D341Med (cell line): ENCODE data around the gene PODXL.
"Not testable (repeated sequence)": the region's sequence is repeated elsewhere in the genome, so short reads cannot be mapped to it uniquely, and the experiment has no call there.

ENCODE experiments used
- DNase-seq: peaks from one replicate; pipeline ENCODE4 v3.0.0; 2012; ENCODE audit warnings: low spot score

Gene PODXL

GRCh38 chr7:131489881-131490280 lies 66.5 kb downstream of the PODXL start:
- DNase-seq: no peak

GRCh38 chr7:131489196-131489595 lies 67.2 kb downstream of the PODXL start:
- DNase-seq: no peak

- DNase-seq: no peak
These were observed 68.1 kb downstream of the PODXL start for GRCh38 chr7:131488361-131488760.

GRCh38 chr7:131487217-131487616 lies 69.2 kb downstream of the PODXL start:
- no peak for DNase-seq

- DNase-seq: no peak
These were observed 70.1 kb downstream of the PODXL start for GRCh38 chr7:131486346-131486745.

- no peak for DNase-seq
These were observed 72.8 kb downstream of the PODXL start for GRCh38 chr7:131483586-131483985.

- DNase-seq: no peak
These were observed 73.6 kb downstream of the PODXL start for GRCh38 chr7:131482800-131483199.

- DNase-seq: no peak
These were observed 75.8 kb downstream of the PODXL start for GRCh38 chr7:131480384-131481315.

GRCh38 chr7:131476740-131477139 lies 79.7 kb downstream of the PODXL start:
- DNase-seq: no peak

- DNase-seq: no peak
These were observed 85.0 kb downstream of the PODXL start for GRCh38 chr7:131471250-131472004.

- DNase-seq: no peak
These were observed 88.6 kb downstream of the PODXL start for GRCh38 chr7:131467788-131468187.

GRCh38 chr7:131466735-131467365 lies 89.6 kb downstream of the PODXL start:
- peak; percentile 29 for DNase-seq

GRCh38 chr7:131462715-131463114 lies 93.7 kb downstream of the PODXL start:
- DNase-seq: not testable (repeated sequence)

GRCh38 chr7:131462059-131462458 lies 94.4 kb downstream of the PODXL start:
- DNase-seq: no peak

GRCh38 chr7:131459256-131459655 lies 97.2 kb downstream of the PODXL start:
- DNase-seq: no peak

GRCh38 chr7:131456338-131456737 lies 100.1 kb downstream of the PODXL start:
- DNase-seq: no peak

- no peak for DNase-seq
These were observed 100.9 kb downstream of the PODXL start for GRCh38 chr7:131455546-131455945.

- no peak for DNase-seq
These were observed 101.4 kb downstream of the PODXL start for GRCh38 chr7:131455001-131455400.

- no peak for DNase-seq
These were observed 101.9 kb downstream of the PODXL start for GRCh38 chr7:131454498-131454897.
